HCT116 (cell line): ENCODE data around the gene PLB1. TPM values are rescaled to one million over a fixed set of nuclear protein-coding genes. Genes with fewer than 3 reads are reported as not detected.

Experiments
- ATAC-seq: fragments of 200-7000 bp; cut with Tn5 transposase; 2 replicates; pipeline ENCODE4 v1.9.1; 2020; ENCODE audit warnings: mild to moderate bottlenecking, moderate library complexity
- BruUV-seq: library from RNA; stranded (reverse); fragments of 400-500 nt; replicated peaks from 2 replicates; lab custom pipeline; 2021; lab: Mats Ljungman, UMichigan
- CTCF ChIA-PET: fragments of 300-600 bp; sonication (Branson Sonifier 250); formaldehyde crosslinking; loops from one replicate; lab custom pipeline; 2021; ENCODE audit warnings: antibody characterized with exemption; lab: Charles Lee
- POLR2A ChIA-PET: fragments of 300-600, 350-600 bp; sonication (Branson Sonifier 250); formaldehyde crosslinking; loops from one replicate; lab custom pipeline; 2021; ENCODE audit warnings: antibody characterized with exemption; lab: Charles Lee
- RAD21 ChIA-PET, 2 experiments: fragments of 300-600 bp; sonication (Branson Sonifier 250); formaldehyde crosslinking; loops; one replicate each; lab custom pipeline; 2023; ENCODE audit warnings: low total read pairs in 2 of 2; ENCODE audit not compliant: uncharacterized antibody in 2 of 2, unreplicated experiment in 2 of 2, low non-redundant PET in 1 of 2; lab: Charles Lee
- DNase-seq: peaks from one replicate; pipeline ENCODE4 v3.0.0-alpha.2; 2010; ENCODE audit warnings: low read depth, low spot score
- H2AFZ ChIP-seq: fragments of 200-600 bp; shearing (Covaris generic), sonication (generic); 2 replicates; pipeline ENCODE4 v1.6.1; 2017; ENCODE audit warnings: low read depth, mixed run types, mixed read lengths, antibody characterized with exemption, low read length; ENCODE audit not compliant: poor library complexity, severe bottlenecking
- H3K27ac ChIP-seq: 2 replicates; pipeline ENCODE4 v1.5.1; 2012; ENCODE audit warnings: low read depth, low read length
- H3K27me3 ChIP-seq: fragments of 200-600 bp; sonication (generic); 2 replicates; pipeline ENCODE4 v1.6.1; 2016; ENCODE audit warnings: mixed run types, low read length, mixed read lengths; ENCODE audit not compliant: insufficient read depth
- H3K36me3 ChIP-seq, 2 experiments: fragments of 200-500 bp in 1 of 2; fragments of 200-600 bp in 1 of 2; sonication (Bioruptor generic) in 1 of 2; sonication (generic) in 1 of 2; 2 replicates each; pipeline versions ENCODE4 v1.5.1 to v1.6.1; 2014 to 2016; ENCODE audit warnings: low read length in 2 of 2, inconsistent platforms in 1 of 2, mixed read lengths in 1 of 2, mixed run types in 1 of 2; ENCODE audit not compliant: insufficient read depth in 2 of 2, control insufficient read depth in 1 of 2
- H3K4me1 ChIP-seq, 2 experiments: fragments of 200-600 bp in 1 of 2; sonication (generic) in 1 of 2; 2 replicates each; pipeline versions ENCODE4 v1.5.1 to v1.6.1; 2012 to 2017; ENCODE audit warnings: low read length in 2 of 2, inconsistent platforms in 1 of 2, mild to moderate bottlenecking in 1 of 2, mixed read lengths in 1 of 2, mixed run types in 1 of 2, moderate library complexity in 1 of 2; ENCODE audit not compliant: insufficient read depth in 2 of 2, control insufficient read depth in 1 of 2
- H3K4me2 ChIP-seq: fragments of 200-600 bp; sonication (generic); 2 replicates; pipeline ENCODE4 v1.6.1; 2017; ENCODE audit warnings: mixed run types, low read length, mixed read lengths
- H3K4me3 ChIP-seq, 2 experiments: fragments of 200-600 bp in 1 of 2; sonication (generic) in 1 of 2; replicated peaks in 1 of 2; 2 replicates each; pipeline ENCODE4 v1.5.1; 2011 to 2016; ENCODE audit warnings: low read length in 2 of 2, control low read depth in 1 of 2, low read depth in 1 of 2, mild to moderate bottlenecking in 1 of 2, mixed read lengths in 1 of 2, mixed run types in 1 of 2
- H3K79me2 ChIP-seq: fragments of 200-600 bp; sonication (generic); 2 replicates; pipeline ENCODE4 v1.6.1; 2017; ENCODE audit warnings: mild to moderate bottlenecking, mixed run types, low read length, moderate library complexity, mixed read lengths; ENCODE audit not compliant: insufficient read depth
- H3K9ac ChIP-seq: fragments of 200-600 bp; sonication (generic); 2 replicates; pipeline ENCODE4 v1.6.1; 2016; ENCODE audit warnings: low read length, mixed read lengths
- H3K9me2 ChIP-seq: fragments of 200-600 bp; sonication (generic), shearing (Covaris generic); 2 replicates; pipeline ENCODE4 v1.6.1; 2017; ENCODE audit warnings: mixed run types, mild to moderate bottlenecking, moderate library complexity; ENCODE audit not compliant: insufficient read depth
- H3K9me3 ChIP-seq, 2 experiments: fragments of 200-500 bp in 1 of 2; fragments of 200-600 bp in 1 of 2; sonication (Bioruptor generic) in 1 of 2; sonication (generic) in 1 of 2; 2 replicates each; pipeline ENCODE4 v1.6.1; 2014 to 2017; ENCODE audit warnings: low read length in 2 of 2, mixed read lengths in 2 of 2, inconsistent platforms in 1 of 2, low read depth in 1 of 2, mild to moderate bottlenecking in 1 of 2, mixed run types in 1 of 2, moderate library complexity in 1 of 2; ENCODE audit not compliant: control insufficient read depth in 1 of 2, insufficient read depth in 1 of 2
- H4K20me1 ChIP-seq: fragments of 200-600 bp; sonication (generic), shearing (Covaris generic); 2 replicates; pipeline ENCODE4 v1.6.1; 2017; ENCODE audit warnings: mixed run types, mild to moderate bottlenecking, moderate library complexity; ENCODE audit not compliant: insufficient read depth
- CEBPB ChIP-seq: IDR thresholded peaks from 2 replicates; pipeline ENCODE4 v1.6.1; 2012; ENCODE audit warnings: low read depth
- ELF1 ChIP-seq: IDR thresholded peaks from 2 replicates; pipeline ENCODE4 v1.6.1; 2012; ENCODE audit warnings: low read depth, borderline replicate concordance
- JUND ChIP-seq: IDR thresholded peaks from 2 replicates; pipeline ENCODE4 v1.6.1; 2012
- POLR2A ChIP-seq: IDR thresholded peaks from 2 replicates; pipeline ENCODE4 v1.7.0; 2011; ENCODE audit warnings: borderline replicate concordance; ENCODE audit not compliant: insufficient read depth, insufficient read length; ENCODE audit errors: extremely low read depth
- POLR2AphosphoS5 ChIP-seq: IDR thresholded peaks from 2 replicates; pipeline ENCODE4 v1.6.1; 2011; ENCODE audit warnings: mild to moderate bottlenecking, low read depth, low read length, moderate library complexity
- SIN3A ChIP-seq: IDR thresholded peaks from 2 replicates; pipeline ENCODE4 v1.6.1; 2012; ENCODE audit warnings: low read depth
- SP1 ChIP-seq: IDR thresholded peaks from 2 replicates; pipeline ENCODE4 v1.6.1; 2012; ENCODE audit warnings: low read depth
- SRF ChIP-seq: IDR thresholded peaks from 2 replicates; pipeline ENCODE4 v1.6.1; 2012; ENCODE audit warnings: low read depth
- ZFX ChIP-seq: fragments of 450-650 bp; IDR thresholded peaks from 2 replicates; pipeline ENCODE4 v1.6.1; 2017
- intact Hi-C: fragments of 100-400 bp; cut with micrococcal nuclease; formaldehyde crosslinking; loops from 2 replicates; pipeline ENCODE4 v1.10.0; 2022
- total RNA-seq: library from RNA; stranded (reverse); gene quantifications from one replicate; pipeline ENCODE4 v1.2.1, GENCODE V29; 2021; ENCODE audit not compliant: unreplicated experiment
- TF ChIP-seq, protein P1 (sequence below), 3 experiments: fragments of 200-600 bp in 1 of 3; sonication (generic) in 1 of 3; IDR thresholded peaks in 2 of 3; conservative IDR thresholded peaks in 1 of 3; 2 replicates each; pipeline ENCODE4 v1.5.1; 2012 to 2017; ENCODE audit warnings: low read depth in 2 of 3, low read length in 2 of 3, antibody characterized with exemption in 1 of 3, borderline replicate concordance in 1 of 3, control low read depth in 1 of 3, mild to moderate bottlenecking in 1 of 3, mixed read lengths in 1 of 3, mixed run types in 1 of 3, moderate library complexity in 1 of 3; ENCODE audit not compliant: insufficient read depth in 1 of 3
- TF ChIP-seq, protein P2 (sequence below): IDR thresholded peaks from 2 replicates; pipeline ENCODE4 v1.6.1; 2012

PLB1 gene
- total RNA-seq, 1 experiment from 2014 or later = 0.49 TPM

GRCh38 chr2:28616396-28616999 is 120.6 kb downstream of the PLB1 start:
- peaks cover 3 to 32% of the 10 kb centered on the region in 2 experiments; a peak in 3 of 4 replicates for H3K4me1 ChIP-seq
- H3K79me2 ChIP-seq = no peaks in the 10 kb centered on the region
- H2AFZ ChIP-seq = no peak overlapping the region
- CTCF ChIA-PET = no interaction called here
- no peaks in the 10 kb centered on the region for H4K20me1 ChIP-seq
- H3K9ac ChIP-seq = no peak overlapping the region
- ATAC-seq (no peak), DNase-seq (no peak)
- intact Hi-C loops = no loop called here
- H3K9me3 ChIP-seq = no peaks in the 10 kb centered on the region
- RAD21 ChIA-PET = no interaction called here
- H3K4me3 ChIP-seq = no peak overlapping the region
- no peaks in the 10 kb centered on the region for H3K27me3 ChIP-seq
- H3K27ac ChIP-seq = no peak overlapping the region
- TF ChIP-seq ELF1 (no peak), SIN3A (no peak), CEBPB (no peak), SP1 (no peak), JUND (no peak), SRF (no peak), ZFX (no peak), POLR2A (no peak), POLR2AphosphoS5 (no peak)
- TF ChIP-seq, protein P1, sequence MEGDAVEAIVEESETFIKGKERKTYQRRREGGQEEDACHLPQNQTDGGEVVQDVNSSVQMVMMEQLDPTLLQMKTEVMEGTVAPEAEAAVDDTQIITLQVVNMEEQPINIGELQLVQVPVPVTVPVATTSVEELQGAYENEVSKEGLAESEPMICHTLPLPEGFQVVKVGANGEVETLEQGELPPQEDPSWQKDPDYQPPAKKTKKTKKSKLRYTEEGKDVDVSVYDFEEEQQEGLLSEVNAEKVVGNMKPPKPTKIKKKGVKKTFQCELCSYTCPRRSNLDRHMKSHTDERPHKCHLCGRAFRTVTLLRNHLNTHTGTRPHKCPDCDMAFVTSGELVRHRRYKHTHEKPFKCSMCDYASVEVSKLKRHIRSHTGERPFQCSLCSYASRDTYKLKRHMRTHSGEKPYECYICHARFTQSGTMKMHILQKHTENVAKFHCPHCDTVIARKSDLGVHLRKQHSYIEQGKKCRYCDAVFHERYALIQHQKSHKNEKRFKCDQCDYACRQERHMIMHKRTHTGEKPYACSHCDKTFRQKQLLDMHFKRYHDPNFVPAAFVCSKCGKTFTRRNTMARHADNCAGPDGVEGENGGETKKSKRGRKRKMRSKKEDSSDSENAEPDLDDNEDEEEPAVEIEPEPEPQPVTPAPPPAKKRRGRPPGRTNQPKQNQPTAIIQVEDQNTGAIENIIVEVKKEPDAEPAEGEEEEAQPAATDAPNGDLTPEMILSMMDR (IDR thresholded peaks at IDR 0.05 in 2 of 3, conservative IDR thresholded peaks at IDR 0.05 in 1 of 3; ENCODE audit: borderline replicate concordance in 1 of 3, insufficient read depth in 1 of 3, low read depth in 2 of 3, low read length in 2 of 3) = no peak
- TF ChIP-seq, protein P2, sequence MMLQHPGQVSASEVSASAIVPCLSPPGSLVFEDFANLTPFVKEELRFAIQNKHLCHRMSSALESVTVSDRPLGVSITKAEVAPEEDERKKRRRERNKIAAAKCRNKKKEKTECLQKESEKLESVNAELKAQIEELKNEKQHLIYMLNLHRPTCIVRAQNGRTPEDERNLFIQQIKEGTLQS = no peak
- no peak overlapping the region for H3K4me2 ChIP-seq
- BruUV-seq = no TSS peak
- no peaks in the 10 kb centered on the region for H3K36me3 ChIP-seq
- POLR2A ChIA-PET = no interaction called here
- H3K9me2 ChIP-seq = no peaks in the 10 kb centered on the region
